Lower leg skin (tissue), 3 donors: ENCODE data around the gene TTC33.

Experiments used
- CTCF ChIP-seq, 3 donors: fragments of 450-650 bp; IDR thresholded peaks; one replicate each; pipeline ENCODE4 v1.5.1; 2016; ENCODE audit warnings: antibody characterized with exemption in 3 of 3, mild to moderate bottlenecking in 3 of 3, moderate library complexity in 2 of 3
- POLR2A ChIP-seq, 2 donors: fragments of 450-650 bp; IDR thresholded peaks; one replicate each; pipeline ENCODE4 v1.6.1; 2016 to 2017; ENCODE audit warnings: antibody characterized with exemption in 2 of 2, mild to moderate bottlenecking in 1 of 2, moderate library complexity in 1 of 2

- TF ChIP-seq CTCF (IDR thresholded peaks at IDR 0.05) (no peak), POLR2A (IDR thresholded peaks at IDR 0.05) (no peak)
These were observed 277.0 kb downstream of the TTC33 start for GRCh38 chr5:40478766-40479165.
